GM12801 (cell line): ENCODE data around the gene CD81.

Experiments used
- TF ChIP-seq, protein P1 (sequence below): IDR thresholded peaks from one replicate; pipeline ENCODE4 v1.5.1; 2011; ENCODE audit warnings: control low read depth; ENCODE audit not compliant: insufficient read length; ENCODE audit errors: extremely low read depth

The CD81 gene

DNA sequence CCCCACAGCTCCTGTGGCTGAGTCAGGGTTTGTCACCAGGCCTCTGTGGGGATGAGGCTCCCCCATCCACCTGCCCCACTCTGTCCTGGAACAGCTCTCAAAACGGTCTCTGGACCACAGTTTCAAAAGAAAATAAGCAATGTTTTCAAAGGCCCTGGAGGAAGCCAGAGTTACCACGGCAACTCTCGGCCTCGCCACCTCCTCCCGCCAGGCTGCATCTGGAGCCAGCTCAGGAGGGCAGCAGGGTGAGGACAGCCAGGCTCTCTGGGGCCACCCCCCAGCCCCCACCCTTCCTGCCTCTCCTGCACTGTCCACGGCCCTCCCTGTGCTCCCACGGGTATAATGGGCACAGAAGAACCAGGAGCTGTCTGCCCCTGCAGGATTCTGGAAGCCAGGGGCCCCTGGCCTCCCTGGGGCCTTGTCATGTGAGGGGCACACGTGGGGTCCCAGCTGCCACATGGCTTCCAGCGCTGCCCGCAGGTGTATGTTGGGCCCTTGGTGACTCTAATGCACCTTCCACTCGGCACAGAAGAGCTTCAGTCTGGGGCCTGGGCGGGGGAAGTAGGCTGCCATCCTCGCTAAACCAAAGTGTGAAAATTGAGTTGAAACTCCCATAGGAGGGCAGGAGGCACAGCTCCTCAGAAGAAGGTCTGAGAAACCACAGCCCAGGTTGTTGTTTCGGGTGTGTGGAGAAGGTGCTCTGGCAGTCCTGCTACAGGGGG lies 10.3 kb downstream of the CD81 start:
- TF ChIP-seq, protein P1, sequence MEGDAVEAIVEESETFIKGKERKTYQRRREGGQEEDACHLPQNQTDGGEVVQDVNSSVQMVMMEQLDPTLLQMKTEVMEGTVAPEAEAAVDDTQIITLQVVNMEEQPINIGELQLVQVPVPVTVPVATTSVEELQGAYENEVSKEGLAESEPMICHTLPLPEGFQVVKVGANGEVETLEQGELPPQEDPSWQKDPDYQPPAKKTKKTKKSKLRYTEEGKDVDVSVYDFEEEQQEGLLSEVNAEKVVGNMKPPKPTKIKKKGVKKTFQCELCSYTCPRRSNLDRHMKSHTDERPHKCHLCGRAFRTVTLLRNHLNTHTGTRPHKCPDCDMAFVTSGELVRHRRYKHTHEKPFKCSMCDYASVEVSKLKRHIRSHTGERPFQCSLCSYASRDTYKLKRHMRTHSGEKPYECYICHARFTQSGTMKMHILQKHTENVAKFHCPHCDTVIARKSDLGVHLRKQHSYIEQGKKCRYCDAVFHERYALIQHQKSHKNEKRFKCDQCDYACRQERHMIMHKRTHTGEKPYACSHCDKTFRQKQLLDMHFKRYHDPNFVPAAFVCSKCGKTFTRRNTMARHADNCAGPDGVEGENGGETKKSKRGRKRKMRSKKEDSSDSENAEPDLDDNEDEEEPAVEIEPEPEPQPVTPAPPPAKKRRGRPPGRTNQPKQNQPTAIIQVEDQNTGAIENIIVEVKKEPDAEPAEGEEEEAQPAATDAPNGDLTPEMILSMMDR, result no peak

DNA sequence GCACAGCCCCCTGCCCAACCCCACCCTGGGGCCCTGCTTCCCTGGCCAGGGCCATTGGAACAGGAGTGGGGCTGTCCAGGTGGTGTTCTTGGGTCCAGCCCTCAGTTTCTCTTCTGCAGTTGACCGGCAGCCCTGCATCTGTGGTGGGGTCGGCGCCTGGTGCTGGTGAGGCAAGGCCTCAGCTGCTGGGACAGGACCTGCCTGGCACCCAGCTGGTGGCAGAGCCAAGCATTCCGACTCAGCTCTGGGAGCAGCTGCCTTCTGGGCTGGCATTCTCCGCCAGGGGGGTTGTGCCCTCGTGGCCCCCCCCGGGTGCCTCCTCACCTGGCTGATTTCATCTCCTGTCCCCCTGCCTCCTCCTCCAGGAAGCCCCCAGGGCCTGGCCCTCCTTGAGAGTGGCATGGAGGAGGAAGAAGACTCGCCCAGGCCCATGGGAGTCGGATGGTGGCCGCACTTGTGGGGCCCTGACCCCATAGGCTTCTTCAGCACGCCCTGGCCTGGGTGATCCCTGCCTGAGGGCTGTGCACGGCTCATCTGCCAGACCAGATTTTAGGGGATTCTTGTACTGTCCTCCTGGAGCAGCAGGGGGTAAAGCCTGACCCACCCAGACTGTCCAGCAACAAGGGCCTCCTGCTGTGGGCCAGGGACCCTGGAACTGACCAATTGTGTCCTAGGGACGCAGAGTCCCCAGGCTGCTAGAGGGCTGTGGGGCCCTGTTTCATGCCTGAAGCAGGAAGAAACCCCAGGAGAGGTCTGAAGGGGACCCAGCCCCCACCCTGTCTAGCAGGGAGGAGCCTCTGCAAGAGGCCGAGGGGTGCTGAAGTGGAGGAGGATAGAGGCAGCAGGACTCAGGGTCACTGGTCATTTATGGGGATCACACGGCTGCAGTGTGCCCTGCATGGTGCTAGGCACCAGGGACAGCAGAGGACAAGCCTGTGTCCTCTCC lies 11.6 kb downstream of the CD81 start:
- TF ChIP-seq, protein P1, result no peak

DNA sequence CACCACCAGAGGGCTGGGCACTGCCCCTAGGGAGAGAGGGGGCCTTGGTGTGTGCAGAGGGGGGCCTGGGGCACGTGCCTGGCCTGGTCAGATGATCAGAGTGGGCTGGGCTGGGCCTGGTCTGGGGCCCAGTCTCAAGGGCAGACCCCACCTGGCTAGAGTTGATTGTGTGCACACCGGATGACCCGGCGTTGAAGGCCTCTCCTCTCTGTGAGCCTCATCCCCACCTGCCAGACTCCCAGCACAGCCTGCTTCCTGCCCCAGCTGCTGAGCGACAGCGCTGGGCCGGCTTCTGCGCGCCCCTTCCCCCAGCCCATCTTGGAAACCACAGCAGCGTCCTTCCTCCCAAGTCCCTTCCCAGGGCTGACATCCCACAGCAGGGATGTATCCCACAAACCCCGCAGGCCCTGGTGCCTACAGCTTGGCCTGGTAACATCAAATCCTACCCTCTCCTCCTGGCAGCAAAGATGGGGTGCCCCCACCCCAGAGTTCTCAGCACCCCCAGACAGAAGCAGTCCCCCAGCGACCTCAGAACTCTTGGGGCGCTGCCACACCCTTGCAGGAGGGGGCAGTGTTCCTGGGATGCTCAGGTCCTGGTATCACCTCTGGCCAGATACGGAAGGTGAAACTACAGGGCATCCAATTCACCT lies 12.4 kb downstream of the CD81 start:
- TF ChIP-seq, protein P1, result no peak

DNA sequence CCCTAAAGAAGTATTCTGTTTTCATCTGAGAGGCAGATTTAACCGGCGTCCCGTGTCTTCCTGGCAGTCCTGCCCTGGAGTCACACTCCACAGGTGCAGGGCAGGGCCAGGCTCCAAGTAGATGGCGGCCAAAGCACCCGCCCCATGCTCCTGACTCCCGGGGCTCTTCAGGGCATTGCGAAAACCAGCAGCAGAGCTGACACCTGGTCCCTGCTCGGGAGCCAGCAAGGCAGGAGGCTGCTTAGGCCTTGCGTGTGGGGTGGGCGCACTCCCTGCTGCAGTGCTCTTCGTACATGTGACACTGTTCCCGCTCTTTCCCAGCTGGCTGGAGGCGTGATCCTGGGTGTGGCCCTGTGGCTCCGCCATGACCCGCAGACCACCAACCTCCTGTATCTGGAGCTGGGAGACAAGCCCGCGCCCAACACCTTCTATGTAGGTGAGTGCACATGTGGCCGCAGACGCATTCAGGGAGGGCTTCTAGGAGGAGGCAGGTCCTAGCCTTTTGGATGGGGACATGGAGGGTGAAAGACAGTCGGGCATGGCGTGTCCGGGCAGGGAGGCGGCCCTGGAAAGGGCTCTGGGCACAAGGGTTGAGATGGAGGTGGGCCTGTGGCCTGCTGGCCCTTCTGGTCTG lies 13.1 kb downstream of the CD81 start:
- TF ChIP-seq, protein P1, result no peak

DNA sequence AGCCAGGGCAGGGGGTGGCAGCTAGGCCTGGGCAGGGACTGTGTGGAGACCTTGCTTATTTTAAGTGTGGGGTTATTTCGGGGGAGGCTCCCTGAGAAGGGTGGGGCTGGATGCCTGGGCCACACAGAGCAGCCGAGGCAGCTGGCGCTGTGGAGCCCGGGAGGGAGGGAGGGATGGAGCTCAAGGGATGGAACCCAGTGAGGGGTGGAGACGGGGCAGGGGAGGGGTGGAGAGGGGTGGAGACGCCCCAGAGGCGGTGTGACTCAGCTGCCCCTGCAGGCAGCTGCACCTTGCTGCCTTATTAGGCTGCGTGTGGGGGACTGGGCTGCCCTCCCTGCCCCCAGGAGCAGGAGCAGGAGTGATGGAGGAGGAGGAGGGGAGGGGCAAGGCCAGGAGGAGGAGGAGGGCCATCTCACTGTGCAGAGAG lies 13.6 kb downstream of the CD81 start:
- TF ChIP-seq, protein P1, result no peak

DNA sequence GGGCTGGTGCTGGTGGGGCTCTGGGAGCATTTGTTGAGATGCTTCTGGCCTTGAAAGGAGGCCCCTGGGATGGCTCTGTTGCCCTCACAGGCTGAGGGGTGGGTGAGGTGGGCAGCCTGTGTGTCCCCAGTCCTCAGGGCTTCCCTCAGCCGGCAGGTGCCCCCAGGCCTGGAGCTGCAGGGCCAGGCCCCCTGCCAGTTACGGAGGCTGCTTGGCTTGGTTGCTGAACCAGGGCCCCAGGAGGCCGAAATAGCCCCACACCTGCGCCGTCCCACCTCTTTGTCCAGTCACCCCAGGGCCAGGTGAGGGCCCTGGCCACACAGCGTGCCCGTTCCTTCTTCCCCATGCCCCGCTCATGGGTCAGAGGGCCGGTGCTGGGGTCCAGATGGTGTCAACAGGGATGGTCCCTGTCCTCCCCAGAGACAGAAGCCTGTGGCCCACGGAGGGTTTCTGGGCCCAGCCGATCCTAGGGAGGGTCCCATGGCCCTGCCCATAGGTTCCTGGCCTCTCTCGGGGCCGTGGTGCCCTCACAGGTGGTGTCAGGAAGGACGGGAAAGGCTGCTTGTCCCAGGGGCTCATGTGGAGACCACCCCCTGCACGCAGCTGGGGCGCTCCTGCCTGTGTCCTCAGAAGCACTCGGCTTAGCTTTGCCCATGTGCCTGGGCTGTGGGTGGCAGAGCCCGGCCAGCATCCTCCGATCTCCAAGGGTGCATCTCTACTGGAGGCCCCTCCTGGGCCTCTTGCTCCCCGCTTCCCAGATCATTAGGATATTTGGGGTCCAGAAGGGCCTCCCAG lies 14.3 kb downstream of the CD81 start:
- TF ChIP-seq, protein P1, result no peak
